GM19099 (cell line): ENCODE measurements around the gene ROPN1L.
A peak's percentile ranks its signal among the peaks of the same experiment; 100 is the strongest.

Experiments
- POLR2A ChIP-seq: IDR thresholded peaks from 3 replicates; pipeline ENCODE4 v1.6.1; 2011; ENCODE audit warnings: low read depth; ENCODE audit not compliant: insufficient read length; ENCODE audit errors: extremely low read depth

The ROPN1L gene

DNA sequence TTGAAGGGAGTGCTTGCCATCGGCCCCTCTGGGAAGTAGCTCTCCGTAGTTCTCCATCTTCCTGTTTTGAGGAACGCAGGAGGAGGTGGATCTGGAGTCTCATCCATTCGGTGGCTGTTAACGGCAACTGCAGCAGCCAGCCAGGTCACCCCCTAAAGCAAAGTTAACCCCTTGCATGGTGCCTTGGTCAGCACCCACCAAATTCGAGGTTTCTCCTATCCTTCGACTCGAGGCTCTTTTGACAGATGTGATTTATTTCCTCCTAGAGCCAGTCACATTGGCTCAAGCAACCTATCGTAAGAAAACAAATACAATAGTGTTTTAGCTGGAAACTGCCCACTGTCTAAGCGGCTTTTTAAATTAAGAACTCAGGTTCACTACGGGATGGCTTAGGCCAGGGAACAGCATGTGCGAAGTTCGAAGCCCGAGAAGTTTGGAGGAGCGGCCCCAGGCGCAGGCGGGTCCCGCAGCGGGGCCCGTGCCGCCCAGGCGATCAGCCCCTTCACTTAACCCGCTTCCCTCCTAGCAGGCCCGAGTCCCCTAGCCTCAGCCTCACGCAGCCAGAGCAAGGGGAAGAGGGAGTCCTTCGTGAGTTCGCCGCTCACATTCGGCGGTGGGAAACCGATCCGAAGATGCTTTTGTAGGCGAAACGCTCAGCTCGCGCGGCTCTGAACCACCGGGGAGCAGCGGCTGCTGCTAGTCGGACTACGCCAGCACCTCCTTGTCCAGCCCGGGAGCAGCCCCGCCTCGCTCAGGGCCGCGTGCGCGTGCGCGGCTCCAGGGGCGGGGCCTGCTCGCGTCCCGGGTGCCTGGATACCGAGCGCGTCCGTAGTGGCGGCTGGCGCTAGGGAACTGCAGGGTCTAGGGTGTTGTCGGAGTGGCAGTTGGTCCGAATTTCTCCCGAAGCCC, at the start of gene ROPN1L:
ROPN1L (plus strand) TSS at position 797 of the 909 bp plus-strand sequence. CDS start 289 bp downstream, outside the sequence.
- TF ChIP-seq POLR2A, result peak; percentile 39

GRCh38 chr5:10393491-10393890, 48.2 kb upstream of the ROPN1L start:
- TF ChIP-seq POLR2A, result no peak

DNA sequence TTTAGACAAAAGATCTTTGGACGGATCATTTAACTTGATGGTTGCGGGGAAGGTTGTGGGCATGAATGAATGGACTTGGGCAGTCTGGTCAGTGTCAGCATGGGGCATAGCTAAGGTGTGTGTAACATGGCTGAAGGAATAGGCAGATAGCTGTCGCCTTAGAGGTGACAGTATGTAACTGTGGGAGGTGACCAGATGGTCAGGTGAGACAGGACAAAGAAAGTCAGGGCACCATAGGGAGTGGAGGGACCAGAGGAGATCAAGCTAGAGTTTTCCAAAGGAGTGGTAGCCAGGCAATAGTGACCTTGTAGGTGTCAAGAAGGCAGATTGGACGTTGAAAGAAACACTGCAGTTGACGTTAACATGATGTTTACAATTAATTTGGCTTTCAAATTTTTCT, 45.1 kb upstream of the ROPN1L start:
- TF ChIP-seq POLR2A, result no peak

DNA sequence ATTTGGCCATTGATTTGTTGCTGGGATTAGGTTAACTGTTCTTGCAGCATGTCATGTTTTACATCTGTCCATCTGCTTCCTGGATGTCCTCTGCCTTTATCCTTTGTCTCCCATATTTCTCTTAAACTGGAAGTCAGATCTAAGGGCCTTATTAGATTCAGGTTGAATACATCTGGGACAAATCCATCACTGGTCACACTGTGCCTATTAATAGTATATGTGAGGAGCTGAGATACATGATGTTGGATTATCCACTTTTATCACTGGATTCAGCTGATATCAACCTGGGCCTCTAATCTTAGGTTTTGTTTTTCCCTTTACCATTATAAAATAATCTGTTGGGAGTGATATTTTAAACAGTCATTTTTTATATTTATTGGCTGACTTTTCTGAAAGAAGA, 41.8 kb upstream of the ROPN1L start:
- TF ChIP-seq POLR2A, result no peak

DNA sequence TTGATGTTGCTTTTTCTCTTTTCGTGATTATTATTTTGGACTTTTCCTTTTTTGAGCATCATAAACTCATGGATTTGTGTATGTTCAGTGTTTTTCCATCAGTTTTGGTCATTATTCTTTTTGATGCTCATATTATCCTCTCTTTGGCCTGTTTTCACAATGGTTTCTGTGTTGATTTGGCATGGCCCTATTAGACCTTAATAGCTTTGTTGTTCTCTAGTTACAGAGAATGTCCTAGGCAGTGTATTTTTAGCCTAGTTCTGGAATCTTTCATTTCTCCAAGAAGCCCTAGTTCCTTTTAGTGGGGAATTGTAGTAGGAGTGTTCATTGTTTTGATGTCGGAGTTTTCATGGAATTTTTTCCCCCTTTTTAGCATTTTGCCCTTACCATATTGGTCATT, 41.3 kb upstream of the ROPN1L start:
- TF ChIP-seq POLR2A, result no peak

DNA sequence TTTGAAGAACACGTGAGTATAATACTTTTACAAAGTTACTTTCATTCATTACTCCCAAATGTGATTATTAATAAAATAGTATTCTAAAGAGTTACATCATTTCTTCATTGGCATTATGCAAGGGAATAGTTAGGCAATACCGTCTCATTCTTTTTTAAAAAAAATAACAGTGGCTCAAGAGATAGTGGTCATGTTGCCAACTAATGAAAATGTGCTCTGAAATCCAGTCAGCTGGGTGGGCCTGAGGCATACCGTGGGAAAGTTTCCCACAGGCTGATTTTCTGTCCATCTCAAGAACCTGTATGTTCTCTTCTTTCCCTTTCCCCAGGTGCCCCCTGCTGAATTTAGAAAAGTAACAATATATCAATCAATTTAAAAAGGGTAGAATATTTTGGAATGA, 40.8 kb upstream of the ROPN1L start:
- TF ChIP-seq POLR2A, result no peak

DNA sequence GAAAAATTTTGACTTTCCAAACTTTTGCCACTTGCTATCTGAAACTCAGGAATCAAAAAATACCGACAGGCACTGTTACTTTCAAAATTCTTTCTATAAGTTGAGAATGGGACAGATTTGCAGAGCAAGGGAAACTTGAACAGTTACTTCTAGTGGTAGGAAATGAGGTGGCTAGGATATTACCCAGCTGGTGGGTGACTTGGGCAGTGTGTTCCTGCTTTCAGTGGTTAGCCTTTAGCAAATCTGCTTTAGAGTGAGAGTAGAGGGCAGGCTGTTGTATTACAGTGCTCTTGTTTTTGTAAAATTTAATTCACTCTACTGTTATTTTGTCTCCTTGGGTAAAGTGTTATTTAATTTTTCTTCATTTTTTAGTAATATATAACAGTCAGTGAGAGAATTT, 40.2 kb upstream of the ROPN1L start:
- TF ChIP-seq POLR2A, result no peak

- TF ChIP-seq POLR2A, result no peak
Observed at GRCh38 chr5:10403829-10404228, 37.9 kb upstream of the ROPN1L start.

DNA sequence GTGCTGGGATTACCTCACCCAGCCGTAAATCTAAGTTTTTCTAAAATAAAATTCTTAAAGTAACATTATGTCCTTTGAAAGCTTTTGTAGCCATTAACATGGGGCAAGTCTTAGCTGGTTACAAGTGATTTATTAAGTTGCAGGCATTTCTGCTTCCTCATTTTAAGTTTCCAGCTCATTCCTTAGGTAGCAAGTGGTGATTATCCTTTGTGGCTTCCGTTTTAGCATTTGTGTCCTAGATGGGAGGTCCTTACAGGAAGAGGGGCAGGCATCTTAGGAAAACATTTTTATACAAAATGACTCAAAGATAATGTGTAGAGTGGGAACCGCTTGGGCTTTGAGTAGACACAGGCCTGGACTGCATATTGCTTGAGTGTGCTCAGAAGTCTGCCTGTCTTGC, 35.0 kb upstream of the ROPN1L start:
- no peak for TF ChIP-seq POLR2A

DNA sequence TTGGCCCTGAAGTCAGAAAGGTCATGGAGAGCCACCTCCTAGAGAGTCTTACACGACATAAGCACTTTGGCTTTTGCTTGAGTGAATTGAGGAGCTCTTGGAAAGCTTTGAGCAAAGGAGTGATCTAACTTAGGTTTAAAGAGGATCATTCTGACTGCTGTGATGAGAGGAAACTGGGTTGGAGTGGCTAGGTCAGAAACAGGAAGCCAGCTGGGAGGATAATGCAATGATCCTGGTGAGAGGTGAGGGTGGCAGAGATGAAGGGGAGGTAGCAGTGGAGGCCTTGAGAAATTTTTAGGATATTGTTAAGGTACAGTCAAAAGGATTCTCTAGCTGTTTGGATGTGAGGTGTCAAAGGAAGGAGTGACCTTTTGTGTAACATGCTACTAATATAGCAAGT, 32.2 kb upstream of the ROPN1L start:
- no peak for TF ChIP-seq POLR2A

DNA sequence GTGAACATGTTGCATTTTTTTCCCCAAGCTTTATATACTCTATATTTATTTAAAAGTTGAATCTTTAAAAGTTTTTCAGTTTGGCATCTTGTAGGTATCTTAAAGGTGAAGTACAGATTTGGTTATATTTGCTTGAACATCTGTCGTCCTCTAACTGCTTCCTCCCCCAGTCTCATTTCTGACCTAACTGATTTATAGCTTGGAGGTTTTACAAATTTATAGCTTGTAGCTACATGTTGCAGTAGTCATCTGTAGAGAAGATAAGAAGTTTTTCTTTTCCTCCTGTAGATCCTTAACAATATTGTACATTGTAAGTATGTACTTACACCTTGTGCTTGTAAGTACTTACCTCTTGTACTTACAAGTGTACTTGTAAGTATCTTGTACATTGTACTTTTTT, 31.0 kb upstream of the ROPN1L start:
- TF ChIP-seq POLR2A, result no peak

- no peak for TF ChIP-seq POLR2A
Observed at GRCh38 chr5:10411336-10411735, 30.3 kb upstream of the ROPN1L start.

DNA sequence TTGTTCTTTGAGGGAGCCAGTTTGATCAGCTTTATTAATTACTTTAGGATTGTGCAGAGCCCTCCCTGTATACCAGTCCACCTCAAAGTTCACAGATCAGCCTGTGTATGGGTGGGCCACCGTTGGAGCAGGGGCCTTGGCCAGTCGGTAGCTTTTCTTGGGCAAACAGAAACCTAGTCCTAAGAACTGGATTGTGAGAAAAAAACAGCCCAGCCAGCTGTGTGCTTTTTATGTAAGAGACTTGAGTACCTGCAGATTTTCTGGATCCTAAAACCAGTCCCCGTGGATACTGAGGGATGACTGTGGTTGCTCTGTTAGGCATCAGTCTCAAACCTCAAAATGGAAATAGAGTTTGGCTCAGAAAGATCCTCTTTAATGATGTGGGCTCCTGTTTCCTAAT, 24.8 kb upstream of the ROPN1L start:
- TF ChIP-seq POLR2A, result no peak

- TF ChIP-seq POLR2A, result no peak
Observed at GRCh38 chr5:10418654-10419345, 22.9 kb upstream of the ROPN1L start.

- TF ChIP-seq POLR2A, result no peak
Observed at GRCh38 chr5:10420468-10420867, 21.2 kb upstream of the ROPN1L start.

DNA sequence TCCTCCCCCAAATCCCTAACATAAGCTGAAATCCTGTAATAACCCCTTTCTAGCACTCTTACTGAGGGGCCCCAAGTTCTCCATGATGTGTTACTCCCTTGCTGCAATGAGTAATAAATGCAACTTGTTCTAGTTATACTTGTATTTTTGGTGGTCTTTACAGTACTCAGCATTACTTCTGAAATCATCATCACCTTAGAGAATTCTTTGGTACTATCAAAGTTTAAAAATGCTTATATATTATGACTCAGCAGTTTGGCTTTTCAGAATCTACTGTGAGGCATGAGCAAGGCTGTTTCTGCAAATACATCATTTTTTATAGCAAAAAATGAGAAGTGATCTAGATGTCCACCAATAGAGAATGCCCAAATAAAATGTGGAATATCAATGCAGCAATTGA, 20.7 kb upstream of the ROPN1L start:
- no peak for TF ChIP-seq POLR2A
